Esophagus squamous epithelium (tissue), 5 donors: ENCODE data around the gene ARHGEF2. TPM values are rescaled to one million over a fixed set of nuclear protein-coding genes. Genes with fewer than 3 reads are reported as not detected.
A peak's percentile ranks its signal among the peaks of the same experiment; 100 is the strongest.

Experiments used
- DNase-seq: peaks from one replicate; lab custom pipeline; 2025; lab: John Stamatoyannopoulos, UW
- H3K27ac ChIP-seq, 4 donors: fragments of 200-600 bp; sonication (generic); one replicate each; pipeline ENCODE4 v1.5.1; 2016 to 2019; ENCODE audit warnings: mild to moderate bottlenecking in 1 of 4
- H3K27me3 ChIP-seq, 4 donors: fragments of 200-600 bp; sonication (generic); 1 replicate in 3 of 4; 2 replicates in 1 of 4; pipeline versions ENCODE4 v1.5.1 to v1.6.0; 2017 to 2021; ENCODE audit warnings: antibody characterized with exemption in 1 of 4
- H3K36me3 ChIP-seq, 3 donors: fragments of 200-600 bp; sonication (generic); one replicate each; pipeline ENCODE4 v1.5.1; 2016 to 2019
- H3K4me1 ChIP-seq, 3 donors: fragments of 200-600 bp; sonication (generic); one replicate each; pipeline ENCODE4 v1.5.1; 2017 to 2019
- H3K4me3 ChIP-seq, 4 donors: fragments of 200-600 bp; sonication (generic); 1 replicate in 3 of 4; 2 replicates in 1 of 4; pipeline ENCODE4 v1.5.1; 2016 to 2019; ENCODE audit warnings: mild to moderate bottlenecking in 2 of 4, moderate library complexity in 1 of 4
- H3K9me3 ChIP-seq, 3 donors: fragments of 200-600 bp; sonication (generic); one replicate each; pipeline ENCODE4 v1.5.1; 2016 to 2019
- POLR2A ChIP-seq, 4 donors: fragments of 450-650 bp; IDR thresholded peaks; one replicate each; pipeline ENCODE4 v1.6.1; 2017; ENCODE audit warnings: antibody characterized with exemption in 4 of 4, mild to moderate bottlenecking in 4 of 4, moderate library complexity in 3 of 4
- WGBS, 2 donors: methylation state at CpG; one replicate each; pipeline ENCODE4 v1.1.5; 2018; 5-methylcytosine and 5-hydroxymethylcytosine counted together
- intact Hi-C: fragments of 100-400 bp; cut with DNase I; formaldehyde crosslinking; loops from one replicate; pipeline ENCODE4 v1.15.0; 2022
- total RNA-seq, 4 donors: library from RNA; depleted of rRNA; stranded (reverse); fragments of >200 nt; gene quantifications; one replicate each; pipeline ENCODE4 v1.1.0, GENCODE V29; 2016
- TF ChIP-seq, protein P1 (sequence below), 6 experiments: fragments of 450-650 bp in 4 of 6; fragments of 200-600 bp in 2 of 6; sonication (generic) in 2 of 6; IDR thresholded peaks; one replicate each; pipeline ENCODE4 v1.5.1; 2016 to 2019; ENCODE audit warnings: antibody characterized with exemption in 6 of 6, mild to moderate bottlenecking in 4 of 6, moderate library complexity in 4 of 6
- donor health status: DM: yes; HTN: yes; CAD: no.

ARHGEF2 gene
- total RNA-seq, 4 donors from 2014 or later, result 22.6 to 38.3 (median 27.5) TPM

DNA sequence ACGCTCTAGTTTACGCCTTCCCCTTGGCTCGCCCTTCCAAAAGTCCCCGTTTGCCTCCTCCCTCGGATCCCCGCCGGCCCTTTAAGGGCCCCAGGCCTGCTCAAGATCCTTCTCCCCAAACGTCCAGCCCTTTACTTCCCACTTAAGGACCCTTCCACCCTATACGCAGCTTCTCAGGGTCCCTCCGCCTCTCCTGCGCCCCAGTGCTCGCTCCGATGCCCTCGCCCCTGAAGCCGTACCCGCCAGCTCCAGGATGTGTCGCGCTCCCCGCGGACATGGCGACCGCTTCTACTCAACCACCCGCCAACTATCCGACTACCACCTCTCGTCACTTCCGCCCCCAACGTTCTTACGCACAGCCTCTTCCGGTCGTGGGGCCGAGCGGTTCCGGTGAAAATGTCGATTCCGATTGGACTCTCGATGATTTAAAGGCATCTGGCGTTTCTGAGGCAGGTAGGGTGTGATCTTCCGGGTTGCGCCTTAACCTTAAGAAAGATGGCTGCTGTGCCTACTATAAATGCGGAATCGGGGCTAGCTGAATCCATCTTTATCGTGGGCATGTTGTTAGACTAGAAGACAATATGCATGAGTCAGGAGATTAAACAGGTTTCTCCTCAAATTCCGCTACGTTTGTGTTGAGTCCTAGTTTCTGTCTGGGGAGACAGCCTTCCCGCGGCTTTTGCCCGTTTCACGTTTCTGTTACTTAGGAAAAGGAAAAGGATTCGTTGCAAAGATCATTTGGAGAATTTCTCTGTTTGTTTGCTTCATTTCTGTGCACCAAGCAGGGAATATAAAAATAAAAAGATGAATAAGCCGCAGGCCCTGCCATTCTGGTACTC, 44.0 kb downstream of the ARHGEF2 start, which contains the start of gene KHDC4:
Gene KHDC4 (minus strand): TSS at position 317 of the 839 bp plus-strand sequence. CDS start 40 bp downstream, at position 277.
- TF ChIP-seq, protein P1, sequence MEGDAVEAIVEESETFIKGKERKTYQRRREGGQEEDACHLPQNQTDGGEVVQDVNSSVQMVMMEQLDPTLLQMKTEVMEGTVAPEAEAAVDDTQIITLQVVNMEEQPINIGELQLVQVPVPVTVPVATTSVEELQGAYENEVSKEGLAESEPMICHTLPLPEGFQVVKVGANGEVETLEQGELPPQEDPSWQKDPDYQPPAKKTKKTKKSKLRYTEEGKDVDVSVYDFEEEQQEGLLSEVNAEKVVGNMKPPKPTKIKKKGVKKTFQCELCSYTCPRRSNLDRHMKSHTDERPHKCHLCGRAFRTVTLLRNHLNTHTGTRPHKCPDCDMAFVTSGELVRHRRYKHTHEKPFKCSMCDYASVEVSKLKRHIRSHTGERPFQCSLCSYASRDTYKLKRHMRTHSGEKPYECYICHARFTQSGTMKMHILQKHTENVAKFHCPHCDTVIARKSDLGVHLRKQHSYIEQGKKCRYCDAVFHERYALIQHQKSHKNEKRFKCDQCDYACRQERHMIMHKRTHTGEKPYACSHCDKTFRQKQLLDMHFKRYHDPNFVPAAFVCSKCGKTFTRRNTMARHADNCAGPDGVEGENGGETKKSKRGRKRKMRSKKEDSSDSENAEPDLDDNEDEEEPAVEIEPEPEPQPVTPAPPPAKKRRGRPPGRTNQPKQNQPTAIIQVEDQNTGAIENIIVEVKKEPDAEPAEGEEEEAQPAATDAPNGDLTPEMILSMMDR (IDR thresholded peaks at IDR 0.05), result peak in 3 of 6 experiments; percentile 17 to 37 (median 26)
- TF ChIP-seq POLR2A (IDR thresholded peaks at IDR 0.05), result peak in 3 of 4 donors; percentile 95 to 97 (median 97)
- Histone ChIP-seq H3K4me3 (peak within 1 kb of the TSS; percentile 48 to 98 (median 82)), H3K4me1 (peaks cover 22 to 69% (median 45%) of the 10 kb centered on the region in 3 donors)

DNA sequence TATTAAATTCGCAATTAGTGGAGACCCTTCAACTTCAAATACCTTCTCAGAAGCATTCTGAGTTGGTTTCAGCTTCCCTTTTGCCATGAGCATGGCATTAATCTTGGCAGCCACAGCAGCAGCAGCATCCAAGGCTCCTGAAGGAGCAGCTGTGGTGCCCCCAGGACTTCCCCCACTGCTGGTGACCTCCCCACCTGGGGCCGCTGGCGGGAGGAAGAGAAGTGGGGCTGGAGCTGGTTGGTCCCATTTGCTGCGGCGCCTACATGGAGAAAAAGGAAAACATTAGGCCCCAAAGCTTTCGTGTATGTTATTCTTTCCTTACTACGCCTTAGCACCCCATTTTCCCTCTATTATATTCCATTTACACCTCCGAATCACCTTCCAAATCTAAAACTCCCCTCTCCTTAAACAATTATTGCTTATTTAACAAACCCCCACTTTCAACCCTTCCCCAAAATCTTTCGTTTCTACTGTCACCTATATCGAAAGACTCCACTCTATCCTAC, 44.7 kb downstream of the ARHGEF2 start:
- peak overlapping the region; percentile 48 to 98 (median 82) for H3K4me3 ChIP-seq
- WGBS, 2 donors, result 1 to 2% methylated on average over 10 of the region's 10 CpGs
- peaks cover 0 to 48% (median 21%) of the 10 kb centered on the region in 3 donors for H3K36me3 ChIP-seq
- H3K4me1 ChIP-seq, result peaks cover 22 to 66% (median 45%) of the 10 kb centered on the region in 3 donors
- intact Hi-C loops, result loop anchor here (10.0 kb wide), 1 partner anchor 121 kb away; the partner anchor contains the start of genes LAMTOR2 and UBQLN4
- H3K9me3 ChIP-seq, result no peaks in the 10 kb centered on the region
- peak overlapping the region; percentile 93 to 98 (median 94) for H3K27ac ChIP-seq
- TF ChIP-seq, protein P1 (IDR thresholded peaks at IDR 0.05), result no peak
- TF ChIP-seq POLR2A (IDR thresholded peaks at IDR 0.05), result no peak
- no peak for DNase-seq
- no peaks in the 10 kb centered on the region for H3K27me3 ChIP-seq

More for the DNA sequence above, 44.0 kb downstream of the ARHGEF2 start, which contains the start of gene KHDC4:
- intact Hi-C loops, result loop anchor here (10.0 kb wide), 1 partner anchor 120 kb away; the partner anchor contains the start of genes LAMTOR2 and UBQLN4
- Histone ChIP-seq H3K27ac (peak within 1 kb of the TSS; percentile 93 to 98 (median 94)), H3K36me3 (peaks cover 0 to 41% (median 15%) of the 10 kb centered on the region in 3 donors), H3K9me3 (no peaks in the 10 kb centered on the region), H3K27me3 (no peaks in the 10 kb centered on the region)
- DNase-seq, result peak; percentile 87
- WGBS, 2 donors, result 0 to 1% methylated on average over 50 of the region's 50 CpGs

DNA sequence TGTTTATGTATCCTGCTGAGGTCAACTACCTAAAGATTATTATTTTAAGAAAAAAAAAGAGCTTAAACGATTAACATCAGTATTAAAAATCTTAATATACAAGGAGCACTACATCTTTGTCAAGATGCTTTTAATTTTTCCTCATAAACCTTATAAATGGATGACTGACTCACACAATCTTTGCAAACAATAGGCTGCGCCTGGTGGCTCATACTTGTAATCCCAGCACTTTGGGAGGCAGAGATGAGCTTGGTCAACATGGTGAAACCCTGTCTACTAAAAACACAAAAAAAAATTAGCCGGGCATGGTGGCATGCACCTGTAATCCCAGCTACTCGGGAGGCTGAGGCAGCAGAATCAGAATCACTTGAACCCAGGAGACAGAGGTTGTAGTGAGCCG, 45.9 kb downstream of the ARHGEF2 start:
- H3K27me3 ChIP-seq, result no peaks in the 10 kb centered on the region
- H3K9me3 ChIP-seq, result no peaks in the 10 kb centered on the region
- 46% methylated on average over 5 of the region's 5 CpGs for WGBS, 2 donors
- no peak for DNase-seq
- intact Hi-C loops, result loop anchor here (10.0 kb wide), 1 partner anchor 122 kb away; the partner anchor contains the start of genes LAMTOR2 and UBQLN4
- TF ChIP-seq POLR2A (IDR thresholded peaks at IDR 0.05), result no peak
- TF ChIP-seq, protein P1 (IDR thresholded peaks at IDR 0.05), result no peak
- peaks cover 0 to 59% (median 26%) of the 10 kb centered on the region in 3 donors for H3K36me3 ChIP-seq
- peak overlapping the region in 2 of 4 donors; percentile 79 to 85 for H3K4me3 ChIP-seq
- H3K4me1 ChIP-seq, result peaks cover 22 to 58% (median 41%) of the 10 kb centered on the region in 3 donors
- peak overlapping the region in 3 of 4 donors; percentile 93 to 98 (median 96) for H3K27ac ChIP-seq

DNA sequence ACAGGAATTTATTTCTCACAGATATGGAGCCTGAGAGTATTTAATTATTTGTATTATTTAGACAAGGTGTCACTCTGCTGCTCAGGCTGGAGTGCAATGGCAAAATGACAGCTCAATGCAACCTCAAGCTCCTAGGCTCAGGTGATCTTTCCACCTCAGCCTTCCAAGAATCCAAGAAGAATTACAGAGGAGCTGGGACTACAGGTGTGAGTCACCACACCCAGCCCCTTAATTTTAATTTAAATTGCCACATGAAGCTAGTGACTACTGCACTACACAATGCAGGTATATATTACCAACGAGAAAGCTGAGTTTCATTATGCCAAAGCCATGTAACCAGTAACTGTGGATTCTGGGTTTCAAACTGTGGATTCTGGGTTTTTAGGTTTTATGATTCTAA, 46.3 kb downstream of the ARHGEF2 start:
- Histone ChIP-seq H3K27me3 (no peaks in the 10 kb centered on the region), H3K4me1 (peaks cover 22 to 58% (median 41%) of the 10 kb centered on the region in 3 donors), H3K27ac (peak overlapping the region in 3 of 4 donors; percentile 13 to 98 (median 96)), H3K4me3 (no peak overlapping the region), H3K9me3 (no peaks in the 10 kb centered on the region), H3K36me3 (peaks cover 2 to 63% (median 27%) of the 10 kb centered on the region in 3 donors)
- no peak for DNase-seq
- intact Hi-C loops, result loop anchor here (10.0 kb wide), 1 partner anchor 123 kb away; the partner anchor contains the start of genes LAMTOR2 and UBQLN4
- TF ChIP-seq, protein P1 (IDR thresholded peaks at IDR 0.05), result no peak
- no peak for TF ChIP-seq POLR2A (IDR thresholded peaks at IDR 0.05)
- WGBS, 2 donors, result 22 to 26% methylated on average over 1 of the region's 1 CpG
